SK-N-SH treated with all-trans-retinoic acid at 6 μM for 48 hours (cell line): Measurements from ENCODE around the gene AFDN.

Experiments
- ATAC-seq: fragments of 200-7000 bp; cut with Tn5 transposase; 3 replicates; pipeline ENCODE4 v1.9.1; 2020; ENCODE audit warnings: mild to moderate bottlenecking, moderate library complexity
- BACH2 ChIP-seq: fragments of 250-450 bp; sonication (Bioruptor Pico); IDR thresholded peaks from 2 replicates; pipeline ENCODE4 v1.9.0; 2021; ENCODE audit warnings: mild to moderate bottlenecking, borderline replicate concordance
- CREB5 ChIP-seq: fragments of 250-450 bp; sonication (Bioruptor Pico); IDR thresholded peaks from 2 replicates; pipeline ENCODE4 v1.5.1; 2020; ENCODE audit warnings: low read depth, mild to moderate bottlenecking, moderate library complexity
- CSDC2 ChIP-seq: fragments of 250-450 bp; sonication (Bioruptor Pico); IDR thresholded peaks from 2 replicates; pipeline ENCODE4 v1.5.0; 2020; ENCODE audit warnings: mild to moderate bottlenecking, moderate library complexity
- CSRNP3 ChIP-seq: fragments of 250-450 bp; sonication (Bioruptor Pico); IDR thresholded peaks from 2 replicates; pipeline ENCODE4 v1.5.1; 2021; ENCODE audit warnings: mild to moderate bottlenecking, moderate library complexity
- GLIS3 ChIP-seq: fragments of 250-450 bp; sonication (Bioruptor Pico); IDR thresholded peaks from 2 replicates; pipeline ENCODE4 v1.5.0; 2020; ENCODE audit warnings: mild to moderate bottlenecking, moderate library complexity
- ISL1 ChIP-seq: fragments of 250-450 bp; sonication (Bioruptor Pico); IDR thresholded peaks from 2 replicates; pipeline ENCODE4 v2.1.2; 2022; ENCODE audit warnings: mild to moderate bottlenecking, moderate library complexity
- OSR1 ChIP-seq: fragments of 250-450 bp; sonication (Bioruptor Pico); IDR thresholded peaks from 2 replicates; pipeline ENCODE4 v1.8.0; 2022; ENCODE audit warnings: moderate library complexity, mild to moderate bottlenecking, inconsistent platforms
- PATZ1 ChIP-seq: fragments of 250-450 bp; sonication (Bioruptor Pico); IDR thresholded peaks from 2 replicates; pipeline ENCODE4 v1.8.0; 2020; ENCODE audit warnings: mild to moderate bottlenecking, moderate library complexity, borderline replicate concordance
- POU6F1 ChIP-seq: fragments of 250-450 bp; sonication (Bioruptor Pico); IDR thresholded peaks from 2 replicates; pipeline ENCODE4 v1.8.0; 2021; ENCODE audit warnings: low read depth, mild to moderate bottlenecking, moderate library complexity, borderline replicate concordance
- PPARA ChIP-seq: fragments of 250-450 bp; sonication (Bioruptor Pico); IDR thresholded peaks from 2 replicates; pipeline ENCODE4 v1.5.0; 2020; ENCODE audit warnings: mild to moderate bottlenecking, borderline replicate concordance
- SNAI2 ChIP-seq: fragments of 250-450 bp; sonication (Bioruptor Pico); IDR thresholded peaks from 2 replicates; pipeline ENCODE4 v1.5.0; 2020; ENCODE audit warnings: mild to moderate bottlenecking, moderate library complexity
- TCF4 ChIP-seq: fragments of 250-450 bp; sonication (Bioruptor Pico); IDR thresholded peaks from 2 replicates; pipeline ENCODE4 v1.8.0; 2021; ENCODE audit warnings: mild to moderate bottlenecking, moderate library complexity, borderline replicate concordance
- TOX ChIP-seq: fragments of 250-450 bp; sonication (Bioruptor Pico); IDR thresholded peaks from 2 replicates; pipeline ENCODE4 v1.8.0; 2021; ENCODE audit warnings: mild to moderate bottlenecking, moderate library complexity, borderline replicate concordance
- TSHZ2 ChIP-seq: fragments of 250-450 bp; sonication (Bioruptor Pico); IDR thresholded peaks from 2 replicates; pipeline ENCODE4 v1.5.0; 2020; ENCODE audit warnings: mild to moderate bottlenecking, moderate library complexity
- ZC3H10 ChIP-seq: fragments of 250-450 bp; sonication (Bioruptor Pico); IDR thresholded peaks from 2 replicates; pipeline ENCODE4 v1.5.1; 2021; ENCODE audit warnings: mild to moderate bottlenecking, moderate library complexity
- ZNF565 ChIP-seq: fragments of 450-650 bp; formaldehyde crosslinking; conservative IDR thresholded peaks from 2 replicates; pipeline ENCODE4 v1.5.0; 2020; ENCODE audit warnings: low read depth, mild to moderate bottlenecking, moderate library complexity
- ZNF70 ChIP-seq: fragments of 450-650 bp; formaldehyde crosslinking; IDR thresholded peaks from 2 replicates; pipeline ENCODE4 v1.5.0; 2020; ENCODE audit warnings: mild to moderate bottlenecking, moderate library complexity
- ZNF8 ChIP-seq: fragments of 450-650 bp; formaldehyde crosslinking; IDR thresholded peaks from 2 replicates; pipeline ENCODE4 v1.5.0; 2020; ENCODE audit warnings: mild to moderate bottlenecking, moderate library complexity

Gene AFDN

GRCh38 chr6:167946007-167946406, 119.3 kb downstream of the AFDN start:
- no peak for TF ChIP-seq SNAI2
- no peak for TF ChIP-seq ZNF8 (CRISPR knock-in tag)
- no peak for TF ChIP-seq ISL1
- TF ChIP-seq TCF4 = no peak
- TF ChIP-seq ZNF565 (CRISPR knock-in tag) = no peak
- no peak for TF ChIP-seq ZC3H10
- no peak for TF ChIP-seq OSR1 (CRISPR knock-in tag)
- no peak for TF ChIP-seq GLIS3 (CRISPR knock-in tag)
- no peak for TF ChIP-seq POU6F1 (CRISPR knock-in tag)
- no peak for TF ChIP-seq ZNF70 (CRISPR knock-in tag)
- no peak for TF ChIP-seq TSHZ2
- no peak for TF ChIP-seq TOX (CRISPR knock-in tag)
- TF ChIP-seq CSDC2 (CRISPR knock-in tag) = no peak
- TF ChIP-seq PATZ1 = no peak
- no peak for TF ChIP-seq CSRNP3 (CRISPR knock-in tag)
- no peak for TF ChIP-seq PPARA (CRISPR knock-in tag)
- TF ChIP-seq CREB5 (CRISPR knock-in tag) = no peak
- no peak for TF ChIP-seq BACH2 (CRISPR knock-in tag)
- no peak for ATAC-seq

GRCh38 chr6:167946604-167947003, 119.9 kb downstream of the AFDN start:
- ATAC-seq = no peak

More at GRCh38 chr6:167946604-167947003, 119.9 kb downstream of the AFDN start:
- TF ChIP-seq ZNF70 (CRISPR knock-in tag) (no peak), TSHZ2 (no peak), ZC3H10 (no peak)
